A673 (cell line): ENCODE measurements around the gene SMARCD3.

ENCODE experiments used
- EZH2 ChIP-seq: fragments of 200-600 bp; sonication (generic); IDR thresholded peaks from 2 replicates; pipeline ENCODE4 v1.6.1; 2017; ENCODE audit warnings: borderline replicate concordance, low read depth, mild to moderate bottlenecking, mixed read lengths, antibody characterized with exemption, low read length; ENCODE audit not compliant: poor library complexity, severe bottlenecking
- TF ChIP-seq, protein P1 (sequence below): fragments of 300-800, 200-600 bp; sonication (generic); conservative IDR thresholded peaks from 2 replicates; pipeline ENCODE4 v1.5.1; 2017; ENCODE audit warnings: low read depth, mild to moderate bottlenecking, antibody characterized with exemption, low read length, moderate library complexity, mixed read lengths

DNA sequence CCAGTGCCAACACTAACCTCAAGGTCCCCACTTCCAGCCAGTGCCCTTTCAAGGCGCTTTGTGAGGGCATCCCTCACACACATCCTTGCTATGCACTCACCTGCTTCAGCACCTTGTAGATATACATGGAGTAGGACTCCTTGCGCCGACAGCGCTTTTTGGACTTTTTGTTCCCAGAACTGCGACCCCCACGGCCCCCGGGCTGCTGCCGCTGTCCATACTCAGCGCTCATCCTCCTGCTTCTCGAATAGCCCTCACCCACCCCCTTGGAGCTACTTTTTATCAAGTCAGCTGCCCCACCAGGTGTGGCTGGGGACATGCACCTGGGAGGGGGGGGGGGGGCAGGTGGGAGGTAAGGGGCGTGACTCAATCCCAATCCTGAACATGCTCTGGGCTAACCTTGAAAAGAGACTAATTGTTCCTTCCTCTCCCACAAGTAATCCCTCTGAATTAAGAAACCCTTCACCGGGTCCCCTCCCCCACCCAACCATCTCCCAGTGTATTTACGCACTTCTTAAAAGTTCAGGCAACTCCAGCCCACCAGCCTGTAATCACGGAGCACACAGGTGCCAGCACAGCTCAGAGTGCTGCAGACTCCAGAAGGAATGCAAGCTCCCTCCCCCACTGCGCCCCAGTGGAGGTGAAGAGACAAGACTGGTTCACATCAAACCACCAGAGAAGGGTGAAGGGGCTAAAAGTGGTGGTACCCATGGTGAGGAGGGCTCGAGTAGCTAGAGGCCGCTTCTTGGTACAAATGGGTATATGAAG is 38.2 kb downstream of the SMARCD3 start, which contains the start of gene H2BK1:
- TF ChIP-seq, protein P1, sequence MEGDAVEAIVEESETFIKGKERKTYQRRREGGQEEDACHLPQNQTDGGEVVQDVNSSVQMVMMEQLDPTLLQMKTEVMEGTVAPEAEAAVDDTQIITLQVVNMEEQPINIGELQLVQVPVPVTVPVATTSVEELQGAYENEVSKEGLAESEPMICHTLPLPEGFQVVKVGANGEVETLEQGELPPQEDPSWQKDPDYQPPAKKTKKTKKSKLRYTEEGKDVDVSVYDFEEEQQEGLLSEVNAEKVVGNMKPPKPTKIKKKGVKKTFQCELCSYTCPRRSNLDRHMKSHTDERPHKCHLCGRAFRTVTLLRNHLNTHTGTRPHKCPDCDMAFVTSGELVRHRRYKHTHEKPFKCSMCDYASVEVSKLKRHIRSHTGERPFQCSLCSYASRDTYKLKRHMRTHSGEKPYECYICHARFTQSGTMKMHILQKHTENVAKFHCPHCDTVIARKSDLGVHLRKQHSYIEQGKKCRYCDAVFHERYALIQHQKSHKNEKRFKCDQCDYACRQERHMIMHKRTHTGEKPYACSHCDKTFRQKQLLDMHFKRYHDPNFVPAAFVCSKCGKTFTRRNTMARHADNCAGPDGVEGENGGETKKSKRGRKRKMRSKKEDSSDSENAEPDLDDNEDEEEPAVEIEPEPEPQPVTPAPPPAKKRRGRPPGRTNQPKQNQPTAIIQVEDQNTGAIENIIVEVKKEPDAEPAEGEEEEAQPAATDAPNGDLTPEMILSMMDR: no peak
- no peak for TF ChIP-seq EZH2
